ENCODE measurements around the gene ZBTB14. TPM values are rescaled to one million over a fixed set of nuclear protein-coding genes. Genes with fewer than 3 reads are reported as not detected.

ZBTB14 gene
- total RNA-seq, 1 donor from 2014 or later: 9.0 TPM

GRCh38 chr18:5239447-5239846 lies 56.1 kb downstream of the ZBTB14 start:
- no peak overlapping the region for H2AFZ ChIP-seq (ENCODE audit: low read depth, low read length)
- H3K36me3 ChIP-seq (ENCODE audit: insufficient read depth, low read length): peaks cover 6% of the 10 kb centered on the region
- H3K9me3 ChIP-seq (ENCODE audit: insufficient read depth, low read depth, low read length): no peaks in the 10 kb centered on the region
- Mint-ChIP-seq H3K27me3 (ENCODE audit: low read depth, unreplicated experiment) (no peaks in the 10 kb centered on the region), H3K27ac (ENCODE audit: unreplicated experiment) (no peak overlapping the region), H3K9me3 (ENCODE audit: unreplicated experiment) (no peaks in the 10 kb centered on the region), H3K36me3 (ENCODE audit: low read depth, unreplicated experiment) (peaks cover 2% of the 10 kb centered on the region), H3K4me1 (ENCODE audit: low read depth, unreplicated experiment) (peaks cover 10% of the 10 kb centered on the region), H3K4me3 (ENCODE audit: unreplicated experiment) (peak overlapping the region; percentile 99)
- H3K4me1 ChIP-seq (ENCODE audit: insufficient read depth, low read length): peaks cover 16% of the 10 kb centered on the region
- DNase-seq (ENCODE audit: low read depth): no peak
- H4K20me1 ChIP-seq (ENCODE audit: insufficient read depth, low read length): peaks cover 12% of the 10 kb centered on the region
- TF ChIP-seq, protein P1, sequence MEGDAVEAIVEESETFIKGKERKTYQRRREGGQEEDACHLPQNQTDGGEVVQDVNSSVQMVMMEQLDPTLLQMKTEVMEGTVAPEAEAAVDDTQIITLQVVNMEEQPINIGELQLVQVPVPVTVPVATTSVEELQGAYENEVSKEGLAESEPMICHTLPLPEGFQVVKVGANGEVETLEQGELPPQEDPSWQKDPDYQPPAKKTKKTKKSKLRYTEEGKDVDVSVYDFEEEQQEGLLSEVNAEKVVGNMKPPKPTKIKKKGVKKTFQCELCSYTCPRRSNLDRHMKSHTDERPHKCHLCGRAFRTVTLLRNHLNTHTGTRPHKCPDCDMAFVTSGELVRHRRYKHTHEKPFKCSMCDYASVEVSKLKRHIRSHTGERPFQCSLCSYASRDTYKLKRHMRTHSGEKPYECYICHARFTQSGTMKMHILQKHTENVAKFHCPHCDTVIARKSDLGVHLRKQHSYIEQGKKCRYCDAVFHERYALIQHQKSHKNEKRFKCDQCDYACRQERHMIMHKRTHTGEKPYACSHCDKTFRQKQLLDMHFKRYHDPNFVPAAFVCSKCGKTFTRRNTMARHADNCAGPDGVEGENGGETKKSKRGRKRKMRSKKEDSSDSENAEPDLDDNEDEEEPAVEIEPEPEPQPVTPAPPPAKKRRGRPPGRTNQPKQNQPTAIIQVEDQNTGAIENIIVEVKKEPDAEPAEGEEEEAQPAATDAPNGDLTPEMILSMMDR (IDR thresholded peaks at IDR 0.05; ENCODE audit: insufficient read depth, low read depth, low read length): no peak
- no peak for TF ChIP-seq EZH2 (IDR thresholded peaks at IDR 0.05; ENCODE audit: insufficient read depth, low read length)
- peaks cover 33% of the 10 kb centered on the region for H3K79me2 ChIP-seq (ENCODE audit: insufficient read depth, low read length)
- peak overlapping the region; percentile 80 for H3K4me3 ChIP-seq (ENCODE audit: insufficient read depth, low read depth, low read length)
- no peak for FAIRE-seq
- H3K27ac ChIP-seq (ENCODE audit: low read depth, low read length): no peak overlapping the region
- H3K9ac ChIP-seq (ENCODE audit: low read length): peak overlapping the region; percentile 96
- H3K4me2 ChIP-seq (ENCODE audit: low read length): peak overlapping the region; percentile 92
- no peaks in the 10 kb centered on the region for H3K27me3 ChIP-seq (ENCODE audit: insufficient read depth, low read length)

Other genes with a start within 250 kb of the ZBTB14 start
- not detected in 2 replicates for gene AKAIN1, start 98.5 kb downstream of the ZBTB14 start, total RNA-seq
- gene EPB41L3, start 248.3 kb upstream of the ZBTB14 start, total RNA-seq: 92.3 and 97.0 TPM in 2 replicates

Data from astrocyte (in vitro differentiated cells and primary cell).